GM10266 (cell line): Measurements from ENCODE around the gene SHLD1.
"Not testable (repeated sequence)": the region's sequence is repeated elsewhere in the genome, so short reads cannot be mapped to it uniquely, and the experiment has no call there.

Experiments
- DNase-seq: peaks from one replicate; pipeline ENCODE4 v3.0.0; 2012; ENCODE audit errors: extremely low spot score
- CTCF ChIP-seq: IDR thresholded peaks from 2 replicates; pipeline ENCODE4 v1.5.1; 2012; ENCODE audit warnings: mild to moderate bottlenecking, low read depth; ENCODE audit not compliant: control insufficient read depth, insufficient read depth; ENCODE audit errors: missing control alignments

SHLD1 gene

GRCh38 chr20:5737966-5738365, 12.2 kb upstream of the SHLD1 start:
- TF ChIP-seq CTCF = no peak
- DNase-seq = no peak

DNA sequence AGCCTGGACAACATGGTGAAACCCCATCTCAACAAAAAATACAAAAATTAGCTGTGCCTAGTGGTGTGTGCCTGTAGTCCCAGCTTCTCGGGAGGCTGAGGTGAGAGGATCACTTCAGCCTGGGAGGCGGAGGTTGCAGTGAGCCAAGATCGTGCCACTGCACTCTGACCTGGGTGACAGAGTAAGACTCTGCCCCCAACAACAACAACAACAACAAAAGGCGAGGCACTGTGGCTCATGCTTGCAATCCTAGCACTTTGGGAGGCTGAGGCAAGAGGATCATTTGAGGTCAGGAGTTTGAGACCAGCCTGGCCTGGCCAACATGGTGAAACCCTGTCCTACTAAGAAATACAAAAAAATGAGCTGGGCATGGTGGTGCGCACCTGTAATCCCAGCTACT, 9.6 kb upstream of the SHLD1 start:
- DNase-seq = not testable (repeated sequence)

- DNase-seq = no peak
These were observed 9.1 kb upstream of the SHLD1 start for GRCh38 chr20:5741089-5741488.

GRCh38 chr20:5742041-5742440, 8.2 kb upstream of the SHLD1 start:
- DNase-seq = no peak
- TF ChIP-seq CTCF = no peak

More at GRCh38 chr20:5741089-5741488, 9.1 kb upstream of the SHLD1 start:
- TF ChIP-seq CTCF = no peak

- no peak for TF ChIP-seq CTCF
- DNase-seq = no peak
These were observed 4.7 kb upstream of the SHLD1 start for GRCh38 chr20:5745416-5746030.

DNA sequence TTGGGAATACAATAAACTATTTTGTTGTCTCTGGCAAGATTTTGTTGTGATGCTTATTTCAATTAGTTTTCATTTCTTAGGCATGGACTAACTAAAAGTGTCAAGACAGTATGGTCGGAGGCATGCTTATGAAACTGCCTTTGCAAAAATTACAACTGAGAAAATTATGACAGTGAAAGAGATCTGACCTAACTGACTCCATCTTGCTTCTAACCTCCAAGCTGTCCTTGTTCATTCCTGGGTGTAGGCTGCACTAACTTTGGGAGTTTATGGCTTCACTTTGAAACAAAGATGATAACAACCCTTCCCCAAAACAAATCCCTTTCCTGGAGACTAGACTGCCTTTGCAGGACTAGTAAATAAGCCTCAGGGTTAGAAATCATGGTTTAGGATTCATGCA, 4.1 kb upstream of the SHLD1 start:
- no peak for TF ChIP-seq CTCF

DNA sequence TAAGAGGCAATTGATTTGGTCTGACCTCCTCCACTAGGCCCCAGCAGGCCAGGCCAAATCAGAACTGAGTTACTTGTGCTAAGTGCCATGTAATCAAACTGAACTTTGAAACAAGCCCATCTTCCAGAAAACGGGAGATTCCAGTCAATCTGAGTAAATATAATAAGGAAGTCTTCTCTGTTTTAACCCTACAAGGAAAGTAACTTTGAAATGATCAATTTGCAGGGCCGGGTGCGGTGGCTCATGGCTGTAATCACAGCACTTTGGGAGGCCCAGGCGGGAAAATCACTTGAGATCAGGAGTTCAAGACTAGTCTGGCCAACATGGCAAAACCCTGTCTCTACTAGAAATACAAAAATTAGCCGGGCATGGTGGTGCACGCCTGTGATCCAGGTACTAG, 2.0 kb upstream of the SHLD1 start:
- no peak for DNase-seq
- no peak for TF ChIP-seq CTCF

More for the DNA sequence above, 4.1 kb upstream of the SHLD1 start:
- DNase-seq = no peak

- DNase-seq = not testable (repeated sequence)
These were observed 669 bp upstream of the SHLD1 start for GRCh38 chr20:5749512-5749951.
